ENCODE measurements around the gene ICAM1. TPM values are rescaled to one million over a fixed set of nuclear protein-coding genes. Genes with fewer than 3 reads are reported as not detected.
"Not testable (repeated sequence)": the region's sequence is repeated elsewhere in the genome, so short reads cannot be mapped to it uniquely, and the experiment has no call there.

The ICAM1 gene
- total RNA-seq, 2 experiments from 2014 or later, result 35.5 to 37.2 TPM

- Mint-ChIP-seq H3K27me3 (no peaks in the 10 kb centered on the region), H3K9me3 (no peaks in the 10 kb centered on the region), H3K27ac (no peak overlapping the region), H3K36me3 (ENCODE audit: low read depth) (no peaks in the 10 kb centered on the region), H3K4me3 (no peak overlapping the region), H3K4me1 (ENCODE audit: low read depth) (peaks cover 30% of the 10 kb centered on the region)
- intact Hi-C loops (cut with micrococcal nuclease), result no loop called here
- TF ChIP-seq, protein P1, sequence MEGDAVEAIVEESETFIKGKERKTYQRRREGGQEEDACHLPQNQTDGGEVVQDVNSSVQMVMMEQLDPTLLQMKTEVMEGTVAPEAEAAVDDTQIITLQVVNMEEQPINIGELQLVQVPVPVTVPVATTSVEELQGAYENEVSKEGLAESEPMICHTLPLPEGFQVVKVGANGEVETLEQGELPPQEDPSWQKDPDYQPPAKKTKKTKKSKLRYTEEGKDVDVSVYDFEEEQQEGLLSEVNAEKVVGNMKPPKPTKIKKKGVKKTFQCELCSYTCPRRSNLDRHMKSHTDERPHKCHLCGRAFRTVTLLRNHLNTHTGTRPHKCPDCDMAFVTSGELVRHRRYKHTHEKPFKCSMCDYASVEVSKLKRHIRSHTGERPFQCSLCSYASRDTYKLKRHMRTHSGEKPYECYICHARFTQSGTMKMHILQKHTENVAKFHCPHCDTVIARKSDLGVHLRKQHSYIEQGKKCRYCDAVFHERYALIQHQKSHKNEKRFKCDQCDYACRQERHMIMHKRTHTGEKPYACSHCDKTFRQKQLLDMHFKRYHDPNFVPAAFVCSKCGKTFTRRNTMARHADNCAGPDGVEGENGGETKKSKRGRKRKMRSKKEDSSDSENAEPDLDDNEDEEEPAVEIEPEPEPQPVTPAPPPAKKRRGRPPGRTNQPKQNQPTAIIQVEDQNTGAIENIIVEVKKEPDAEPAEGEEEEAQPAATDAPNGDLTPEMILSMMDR (IDR thresholded peaks at IDR 0.05), result no peak
- ChIA-PET CTCF (no interaction called here), POLR2A (interaction anchor here (0.6 to 1.6 kb wide), 4 partner anchors 18 to 127 kb away, joined by 3 to 5 read pairs (median 4); partner anchors contain the start of genes DNMT1, MRPL4 and PPAN)
- DNase-seq, result no peak
- no peak for ATAC-seq
Observed at GRCh38 chr19:10233946-10234345, 37.0 kb upstream of the ICAM1 start.

DNA sequence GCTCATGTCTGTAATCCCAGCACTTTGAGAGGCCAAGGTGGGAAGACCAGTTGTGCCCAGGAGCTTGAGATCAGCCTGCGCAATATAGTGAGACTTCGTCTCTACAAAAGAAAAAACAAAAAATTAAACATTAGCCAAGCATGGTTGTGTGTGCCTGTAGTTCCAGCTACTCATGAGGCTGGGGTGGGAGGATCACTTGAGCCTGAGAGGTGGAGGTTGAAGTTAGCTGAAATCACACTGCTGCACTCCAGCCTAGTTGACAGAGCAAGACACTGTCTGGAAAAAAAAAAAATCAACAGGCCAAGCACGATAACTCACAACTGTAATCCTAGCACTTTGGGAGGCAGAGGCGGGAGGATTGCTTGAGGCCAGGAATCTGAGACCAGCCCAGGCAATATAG lies 35.9 kb upstream of the ICAM1 start:
- ATAC-seq, result no peak
- Mint-ChIP-seq H3K4me1 (ENCODE audit: low read depth) (peaks cover 27% of the 10 kb centered on the region), H3K9me3 (no peaks in the 10 kb centered on the region), H3K4me3 (peak overlapping the region; percentile 81), H3K27ac (peak overlapping the region; percentile 96), H3K27me3 (no peaks in the 10 kb centered on the region), H3K36me3 (ENCODE audit: low read depth) (no peaks in the 10 kb centered on the region)
- TF ChIP-seq, protein P1 (IDR thresholded peaks at IDR 0.05), result no peak
- intact Hi-C loops (cut with micrococcal nuclease), result no loop called here
- ChIA-PET CTCF (no interaction called here), POLR2A (interaction anchor here (1.2 to 1.6 kb wide), 2 partner anchors 17 to 25 kb away, joined by 3 to 4 read pairs; partner anchors contain the start of gene MRPL4)
- DNase-seq, result no peak

GRCh38 chr19:10235409-10235808 lies 35.5 kb upstream of the ICAM1 start:
- Mint-ChIP-seq H3K4me3 (peak overlapping the region; percentile 81), H3K27ac (peak overlapping the region; percentile 96), H3K4me1 (ENCODE audit: low read depth) (peaks cover 25% of the 10 kb centered on the region)
- H3K9me3 Mint-ChIP-seq; ATAC-seq; DNase-seq; H3K27me3 Mint-ChIP-seq; H3K36me3 Mint-ChIP-seq (ENCODE audit: low read depth); intact Hi-C loops (cut with micrococcal nuclease): not testable (repeated sequence)
- CTCF ChIA-PET, result interaction anchor here (0.8 to 1.9 kb wide), 5 partner anchors 15 to 208 kb away, joined by 3 to 18 read pairs (median 4); no protein-coding TSS in a partner anchor
- POLR2A ChIA-PET, result interaction anchor here (0.8 to 1.7 kb wide), 13 partner anchors 9 to 52 kb away, joined by 3 to 9 read pairs (median 5); partner anchors contain the start of genes DNMT1 and MRPL4

DNA sequence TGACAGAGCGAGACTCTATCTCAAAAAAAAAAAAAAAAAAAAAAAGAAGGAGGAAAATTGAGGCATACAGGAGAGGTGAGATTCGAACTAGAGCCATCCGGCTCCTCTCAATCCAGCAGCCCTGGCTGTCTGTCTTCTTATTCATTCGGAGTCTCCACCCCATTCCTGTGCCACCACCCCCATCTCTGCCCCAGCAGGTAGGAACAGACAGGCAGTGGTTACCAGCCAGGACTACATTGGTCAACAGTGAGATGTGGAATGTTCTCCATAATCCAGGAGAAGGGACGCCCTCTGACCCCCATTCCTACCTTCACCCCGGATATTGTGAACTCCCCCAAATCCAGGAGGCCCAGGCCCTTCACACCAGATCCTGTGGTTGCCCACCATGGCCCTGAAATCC lies 33.2 kb upstream of the ICAM1 start:
- CTCF ChIA-PET, result interaction anchor here (1.7 kb wide), 1 partner anchor 307 kb away, joined by 5 read pairs; no protein-coding TSS in a partner anchor
- DNase-seq, result no peak

DNA sequence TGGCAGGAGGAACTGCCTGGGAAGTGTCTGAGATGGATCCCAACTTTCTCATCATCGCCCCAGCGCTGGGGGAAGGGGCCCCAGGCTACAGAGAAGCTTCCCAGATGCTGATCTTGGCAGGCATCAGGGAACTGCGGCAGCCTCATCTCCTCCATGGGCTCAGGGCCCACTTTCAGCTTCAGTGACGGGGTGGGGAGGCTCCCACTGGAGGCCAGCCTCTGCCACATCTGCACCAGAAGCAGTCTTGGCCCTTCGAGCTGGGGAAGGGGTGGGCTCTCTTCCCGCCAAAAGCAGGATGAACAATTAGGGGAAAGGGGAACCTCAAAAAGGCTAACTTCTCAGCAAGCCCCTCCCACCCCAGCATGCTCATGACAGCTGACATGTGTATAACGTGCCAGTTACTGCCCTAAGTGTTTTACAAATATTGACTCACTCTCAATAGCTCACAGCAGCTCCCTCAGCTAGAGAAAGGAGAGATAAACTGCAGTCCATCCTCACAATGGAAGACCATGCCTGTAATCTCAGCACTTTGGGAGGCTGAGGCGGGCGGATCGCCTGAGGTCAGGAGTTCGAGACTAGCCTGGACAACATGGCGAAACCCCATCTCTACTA lies 32.6 kb upstream of the ICAM1 start:
- H3K4me3 Mint-ChIP-seq, result no peak overlapping the region
- no peak overlapping the region for H3K27ac Mint-ChIP-seq
- DNase-seq, result peak; percentile 32
- ChIA-PET POLR2A (interaction anchor here (0.6 kb wide), 1 partner anchor 47 kb away, joined by 3 read pairs; no protein-coding TSS in a partner anchor), CTCF (interaction anchor here (1.3 kb wide), 2 partner anchors 12 to 68 kb away, joined by 3 to 11 read pairs; no protein-coding TSS in a partner anchor)
- ATAC-seq, result no peak
- no peaks in the 10 kb centered on the region for H3K27me3 Mint-ChIP-seq
- peaks cover 23% of the 10 kb centered on the region for H3K4me1 Mint-ChIP-seq (ENCODE audit: low read depth)
- H3K9me3 Mint-ChIP-seq, result no peaks in the 10 kb centered on the region
- no peaks in the 10 kb centered on the region for H3K36me3 Mint-ChIP-seq (ENCODE audit: low read depth)
- intact Hi-C loops (cut with micrococcal nuclease), result no loop called here
- TF ChIP-seq, protein P1 (IDR thresholded peaks at IDR 0.05), result no peak

More for the DNA sequence above, 33.2 kb upstream of the ICAM1 start:
- intact Hi-C loops (cut with micrococcal nuclease), result no loop called here
- H3K36me3 Mint-ChIP-seq (ENCODE audit: low read depth), result no peaks in the 10 kb centered on the region
- no peak overlapping the region for H3K27ac Mint-ChIP-seq
- POLR2A ChIA-PET, result no interaction called here
- ATAC-seq, result no peak
- H3K4me3 Mint-ChIP-seq, result no peak overlapping the region
- H3K4me1 Mint-ChIP-seq (ENCODE audit: low read depth), result peaks cover 23% of the 10 kb centered on the region
- H3K9me3 Mint-ChIP-seq, result no peaks in the 10 kb centered on the region
- no peaks in the 10 kb centered on the region for H3K27me3 Mint-ChIP-seq
- TF ChIP-seq, protein P1 (IDR thresholded peaks at IDR 0.05), result no peak

DNA sequence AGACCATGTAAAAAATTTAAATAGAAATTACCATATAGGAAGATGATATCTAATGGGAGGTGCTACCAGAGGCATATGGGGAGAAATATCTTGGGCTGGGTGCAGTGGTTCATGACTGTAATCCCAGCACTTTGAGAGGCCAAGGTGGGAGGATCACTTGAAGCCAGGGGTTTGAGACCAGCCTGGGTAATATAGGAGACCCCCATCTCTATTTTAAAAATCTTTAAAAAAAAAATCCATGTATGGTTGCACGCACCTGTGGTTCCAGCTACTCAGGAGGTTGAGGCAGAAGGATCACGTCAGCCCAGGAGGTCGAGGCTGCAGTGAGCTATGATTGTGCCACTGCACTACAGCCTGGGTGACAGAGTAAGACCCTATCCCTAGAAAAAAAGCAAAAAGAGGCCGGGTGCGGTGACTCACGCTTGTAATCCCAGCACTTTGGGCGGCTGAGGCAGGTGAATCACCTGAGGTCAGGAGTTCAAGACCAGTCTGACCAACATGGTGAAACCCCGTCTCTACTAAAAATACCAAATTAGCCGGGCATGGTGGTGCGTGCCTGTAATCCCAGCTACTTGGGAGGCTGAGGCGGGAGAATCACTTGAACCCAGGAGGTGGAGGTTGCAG lies 29.0 kb upstream of the ICAM1 start:
- DNase-seq; H3K4me3 Mint-ChIP-seq; H3K9me3 Mint-ChIP-seq; CTCF ChIA-PET; H3K27ac Mint-ChIP-seq; H3K27me3 Mint-ChIP-seq; H3K4me1 Mint-ChIP-seq (ENCODE audit: low read depth); intact Hi-C loops (cut with micrococcal nuclease); H3K36me3 Mint-ChIP-seq (ENCODE audit: low read depth); ATAC-seq: not testable (repeated sequence)
- POLR2A ChIA-PET, result interaction anchor here (0.6 kb wide), 2 partner anchors 304 to 349 kb away, joined by 3 read pairs; no protein-coding TSS in a partner anchor
